ENCODE data around the gene H2BK1. TPM values are rescaled to one million over a fixed set of nuclear protein-coding genes. Genes with fewer than 3 reads are reported as not detected.
A peak's percentile ranks its signal among the peaks of the same experiment; 100 is the strongest.

H2BK1 gene
- total and polyA plus RNA-seq, 10 donors = 0.24 TPM; not detected in 9

DNA sequence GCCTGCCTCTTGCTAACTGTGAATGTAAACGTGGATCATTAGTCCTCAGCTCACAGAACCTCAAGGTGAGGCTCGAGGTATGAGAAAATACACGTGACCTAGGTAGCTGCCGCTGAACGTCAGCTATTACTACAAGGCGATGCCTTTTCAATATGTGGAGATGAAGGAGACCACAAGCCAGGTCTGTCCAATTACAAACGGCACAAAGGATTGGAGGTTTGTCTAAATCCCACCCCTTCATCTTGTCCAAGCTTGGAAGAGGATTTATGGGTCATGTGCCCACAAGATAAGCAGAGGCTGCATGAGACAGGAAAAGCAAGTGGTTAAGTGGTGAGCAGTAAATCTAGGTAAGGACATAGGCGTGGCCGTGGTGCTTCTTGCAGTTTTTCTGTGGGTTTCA lies 3.4 kb downstream of the H2BK1 start:
- intact Hi-C loops (cut with DNase I; ENCODE audit: low total_unique reads) = no loop called here
- Histone ChIP-seq H3K27me3 (replicated peaks in 1 of 7) (peaks cover 0 to 52% (median 12%) of the 10 kb centered on the region in 7 donors), H3K4me3 (no peak overlapping the region), H3K36me3 (peaks cover 0 to 3% (median 0%) of the 10 kb centered on the region in 6 donors), H3K4me1 (peaks cover 0 to 16% (median 0%) of the 10 kb centered on the region in 6 donors), H3K27ac (peak overlapping the region in 2 of 8 donors; percentile 46 to 49), H3K9me3 (no peaks in the 10 kb centered on the region)
- TF ChIP-seq POLR2AphosphoS5 (IDR thresholded peaks at IDR 0.05) (no peak), POLR2A (IDR thresholded peaks at IDR 0.05) (no peak)
- TF ChIP-seq, protein P1, sequence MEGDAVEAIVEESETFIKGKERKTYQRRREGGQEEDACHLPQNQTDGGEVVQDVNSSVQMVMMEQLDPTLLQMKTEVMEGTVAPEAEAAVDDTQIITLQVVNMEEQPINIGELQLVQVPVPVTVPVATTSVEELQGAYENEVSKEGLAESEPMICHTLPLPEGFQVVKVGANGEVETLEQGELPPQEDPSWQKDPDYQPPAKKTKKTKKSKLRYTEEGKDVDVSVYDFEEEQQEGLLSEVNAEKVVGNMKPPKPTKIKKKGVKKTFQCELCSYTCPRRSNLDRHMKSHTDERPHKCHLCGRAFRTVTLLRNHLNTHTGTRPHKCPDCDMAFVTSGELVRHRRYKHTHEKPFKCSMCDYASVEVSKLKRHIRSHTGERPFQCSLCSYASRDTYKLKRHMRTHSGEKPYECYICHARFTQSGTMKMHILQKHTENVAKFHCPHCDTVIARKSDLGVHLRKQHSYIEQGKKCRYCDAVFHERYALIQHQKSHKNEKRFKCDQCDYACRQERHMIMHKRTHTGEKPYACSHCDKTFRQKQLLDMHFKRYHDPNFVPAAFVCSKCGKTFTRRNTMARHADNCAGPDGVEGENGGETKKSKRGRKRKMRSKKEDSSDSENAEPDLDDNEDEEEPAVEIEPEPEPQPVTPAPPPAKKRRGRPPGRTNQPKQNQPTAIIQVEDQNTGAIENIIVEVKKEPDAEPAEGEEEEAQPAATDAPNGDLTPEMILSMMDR (IDR thresholded peaks at IDR 0.05 in 8 of 11, conservative IDR thresholded peaks at IDR 0.05 in 3 of 11) = no peak
- WGBS, 5 donors = 13 to 44% (median 20%) methylated on average over 9 of the region's 9 CpGs
- DNase-seq = peak; percentile 4

DNA sequence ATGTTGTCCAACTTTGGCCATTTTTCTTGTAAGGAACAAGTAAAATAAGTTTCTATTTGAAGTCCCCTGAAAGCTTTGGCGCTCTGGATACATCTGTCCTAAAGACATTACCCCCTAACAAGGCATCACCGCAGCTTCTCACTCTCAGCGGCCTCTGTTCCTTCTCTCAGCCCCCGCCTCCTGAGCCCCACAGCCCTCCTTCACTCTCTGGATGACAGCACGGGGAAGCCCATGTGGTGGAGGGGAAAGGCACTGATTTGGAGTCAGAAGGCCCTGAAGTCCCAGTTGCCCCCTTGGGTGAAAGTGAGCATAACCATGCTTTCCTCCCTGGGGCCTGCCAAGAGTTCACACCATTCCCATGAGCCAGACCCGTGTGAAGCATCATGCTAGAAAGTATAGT lies 4.6 kb downstream of the H2BK1 start:
- Histone ChIP-seq H3K27me3 (replicated peaks in 1 of 7) (peaks cover 0 to 52% (median 12%) of the 10 kb centered on the region in 7 donors), H3K27ac (peak overlapping the region in 1 of 8 donors; percentile 46), H3K4me1 (peaks cover 0 to 16% (median 0%) of the 10 kb centered on the region in 6 donors), H3K9me3 (no peaks in the 10 kb centered on the region), H3K36me3 (no peaks in the 10 kb centered on the region), H3K4me3 (no peak overlapping the region)
- TF ChIP-seq POLR2A (IDR thresholded peaks at IDR 0.05) (no peak), POLR2AphosphoS5 (IDR thresholded peaks at IDR 0.05) (no peak)
- TF ChIP-seq, protein P1 (IDR thresholded peaks at IDR 0.05 in 8 of 11, conservative IDR thresholded peaks at IDR 0.05 in 3 of 11) = no peak
- no peak for DNase-seq
- 59 to 80% (median 62%) methylated on average over 6 of the region's 6 CpGs for WGBS, 5 donors
- intact Hi-C loops (cut with DNase I; ENCODE audit: low total_unique reads) = no loop called here

DNA sequence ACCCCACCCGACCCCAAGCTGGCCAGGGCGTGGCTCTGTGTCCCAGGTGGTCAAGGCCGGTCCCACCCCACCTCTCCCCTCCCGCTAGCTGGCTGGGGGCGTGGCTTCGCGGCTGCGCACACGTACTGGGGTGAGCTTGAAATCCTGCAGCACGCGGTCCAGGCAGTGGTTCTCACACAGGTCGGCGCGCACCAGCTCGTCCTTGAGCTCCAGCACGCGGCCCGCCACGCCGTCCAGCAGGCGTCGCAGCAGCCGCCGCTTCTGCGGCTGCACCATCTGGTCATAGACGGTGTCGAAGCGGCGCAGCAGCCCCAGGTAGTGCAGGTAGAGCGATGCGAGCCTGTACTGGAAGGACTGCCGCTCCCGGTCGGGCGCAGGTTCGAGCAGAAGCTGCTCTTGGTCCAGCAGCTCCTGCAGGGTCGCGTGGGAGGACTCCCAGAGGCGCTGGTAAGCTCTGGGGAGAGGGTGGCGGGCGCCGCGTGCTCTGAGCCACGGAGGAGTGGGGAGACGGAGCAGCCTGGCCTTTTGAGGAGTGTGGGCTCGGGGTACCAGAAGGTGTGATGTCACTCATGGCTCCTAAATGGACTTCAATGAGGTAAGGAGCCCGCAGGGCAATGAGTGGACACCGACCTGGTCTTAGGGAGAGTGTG lies 5.8 kb downstream of the H2BK1 start:
- WGBS, 5 donors = 70 to 85% (median 77%) methylated on average over 42 to 48 of the region's 48 CpGs
- TF ChIP-seq POLR2A (IDR thresholded peaks at IDR 0.05) (no peak), POLR2AphosphoS5 (IDR thresholded peaks at IDR 0.05) (peak in 1 of 3 donors; percentile 45)
- Histone ChIP-seq H3K36me3 (no peaks in the 10 kb centered on the region), H3K4me3 (no peak overlapping the region), H3K27me3 (replicated peaks in 1 of 7) (peaks cover 0 to 53% (median 12%) of the 10 kb centered on the region in 7 donors), H3K27ac (no peak overlapping the region), H3K4me1 (peaks cover 0 to 16% (median 0%) of the 10 kb centered on the region in 6 donors), H3K9me3 (no peaks in the 10 kb centered on the region)
- intact Hi-C loops (cut with DNase I; ENCODE audit: low total_unique reads) = no loop called here
- DNase-seq = no peak

DNA sequence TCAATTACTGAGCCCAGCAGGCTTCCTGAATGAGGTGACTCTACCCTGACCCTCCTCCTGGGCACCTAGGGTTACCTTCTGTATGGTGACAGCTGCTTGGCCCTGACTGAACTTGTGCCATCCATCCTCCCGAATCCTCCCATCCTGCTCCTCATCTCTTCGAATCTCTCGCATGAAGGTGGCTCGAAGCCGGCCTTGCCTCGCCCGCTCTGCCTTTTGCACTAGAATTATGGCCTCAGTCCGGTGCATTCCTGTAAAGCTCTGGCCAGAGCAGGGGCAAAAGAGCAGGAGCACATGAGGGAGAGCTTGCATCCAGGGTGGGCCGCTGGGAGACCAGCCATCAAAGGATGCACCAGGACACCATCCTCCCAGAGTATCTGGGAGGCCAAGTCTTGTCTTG lies 7.5 kb downstream of the H2BK1 start:
- no peak overlapping the region for H3K4me3 ChIP-seq
- H3K27ac ChIP-seq = no peak overlapping the region
- H3K36me3 ChIP-seq = no peaks in the 10 kb centered on the region
- no peak for DNase-seq
- WGBS, 5 donors = 88 to 99% (median 93%) methylated on average over 9 of the region's 9 CpGs
- no peaks in the 10 kb centered on the region for H3K9me3 ChIP-seq
- peaks cover 0 to 16% (median 0%) of the 10 kb centered on the region in 6 donors for H3K4me1 ChIP-seq
- TF ChIP-seq POLR2AphosphoS5 (IDR thresholded peaks at IDR 0.05) (no peak), POLR2A (IDR thresholded peaks at IDR 0.05) (no peak)
- TF ChIP-seq, protein P1 (IDR thresholded peaks at IDR 0.05 in 8 of 11, conservative IDR thresholded peaks at IDR 0.05 in 3 of 11) = no peak
- intact Hi-C loops (cut with DNase I; ENCODE audit: low total_unique reads) = no loop called here
- H3K27me3 ChIP-seq (replicated peaks in 1 of 7) = peaks cover 0 to 55% (median 12%) of the 10 kb centered on the region in 7 donors

Data from spleen (tissue), 11 donors.